HL-60 (cell line): ENCODE results near the gene CDH22.

Experiments used
- DNase-seq, 2 experiments: peaks; one replicate each; pipeline ENCODE4 v3.0.0-alpha.2; 2010 to 2020; ENCODE audit warnings: low read depth in 1 of 2, low spot score in 1 of 2
- H3K27ac ChIP-seq: fragments of 250-450 bp; sonication (Bioruptor Pico); replicated peaks from 2 replicates; pipeline ENCODE4 v1.5.1; 2020; ENCODE audit warnings: mild to moderate bottlenecking, moderate library complexity
- H3K27me3 ChIP-seq: fragments of 250-450 bp; sonication (Bioruptor Pico); 2 replicates; pipeline ENCODE4 v1.5.1; 2021; ENCODE audit warnings: mild to moderate bottlenecking, moderate library complexity; ENCODE audit not compliant: insufficient read depth, poor library complexity, severe bottlenecking
- H3K4me3 ChIP-seq: replicated peaks from 2 replicates; pipeline ENCODE4 v1.5.1; 2011; ENCODE audit warnings: mild to moderate bottlenecking, control low read depth, low read length; ENCODE audit not compliant: insufficient read depth
- CTCF ChIP-seq: IDR thresholded peaks from one replicate; pipeline ENCODE4 v1.5.1; 2011; ENCODE audit warnings: low read length, control low read depth, inconsistent platforms; ENCODE audit not compliant: insufficient read depth
- GABPA ChIP-seq: IDR thresholded peaks from 2 replicates; pipeline ENCODE4 v1.6.1; 2012; ENCODE audit warnings: low read depth
- POLR2AphosphoS5 ChIP-seq: IDR thresholded peaks from 2 replicates; pipeline ENCODE4 v1.6.1; 2012; ENCODE audit warnings: low read depth
- REST ChIP-seq: IDR thresholded peaks from 2 replicates; pipeline ENCODE4 v1.6.1; 2012; ENCODE audit warnings: low read depth; ENCODE audit not compliant: insufficient replicate concordance
- SPI1 ChIP-seq: IDR thresholded peaks from 2 replicates; pipeline ENCODE4 v1.6.1; 2012; ENCODE audit warnings: low read depth, mild to moderate bottlenecking, borderline replicate concordance

CDH22 gene

GRCh38 chr20:46132705-46133120, 175.6 kb downstream of the CDH22 start:
- Histone ChIP-seq H3K4me3 (no peak overlapping the region), H3K27me3 (peaks cover 5% of the 10 kb centered on the region), H3K27ac (no peak overlapping the region)
- peak; percentile 28 to 52 for DNase-seq
- TF ChIP-seq CTCF (peak; percentile 48), SPI1 (no peak)

- H3K27me3 ChIP-seq: peaks cover 5% of the 10 kb centered on the region
- no peak for DNase-seq
- no peak overlapping the region for H3K27ac ChIP-seq
- TF ChIP-seq CTCF (no peak), REST (no peak), POLR2AphosphoS5 (no peak), GABPA (no peak), SPI1 (no peak)
- H3K4me3 ChIP-seq: no peak overlapping the region
These were observed 176.9 kb downstream of the CDH22 start for GRCh38 chr20:46131396-46131795.

- peaks cover 5% of the 10 kb centered on the region for H3K27me3 ChIP-seq
- TF ChIP-seq POLR2AphosphoS5 (no peak), GABPA (no peak), SPI1 (no peak), CTCF (no peak), REST (no peak)
- H3K4me3 ChIP-seq: no peak overlapping the region
- DNase-seq: no peak
- no peak overlapping the region for H3K27ac ChIP-seq
These were observed 177.8 kb downstream of the CDH22 start for GRCh38 chr20:46130534-46130933.

GRCh38 chr20:46129955-46130481, 178.3 kb downstream of the CDH22 start:
- TF ChIP-seq REST (no peak), CTCF (no peak), SPI1 (no peak), POLR2AphosphoS5 (no peak), GABPA (no peak)
- no peak for DNase-seq
- Histone ChIP-seq H3K4me3 (no peak overlapping the region), H3K27ac (no peak overlapping the region), H3K27me3 (peaks cover 5% of the 10 kb centered on the region)
